SK-N-SH (cell line): Measurements from ENCODE around the gene PRMT6.

Experiments
- CHD2 ChIP-seq: fragments of 150-350 bp; IDR thresholded peaks from 2 replicates; pipeline ENCODE4 v1.6.1; 2018; ENCODE audit warnings: low read length; ENCODE audit not compliant: partially characterized antibody
- CTCF ChIP-seq: fragments of 200-600 bp; sonication (generic); IDR thresholded peaks from 2 replicates; pipeline ENCODE4 v1.6.1; 2017; ENCODE audit warnings: antibody characterized with exemption, mild to moderate bottlenecking, moderate library complexity
- ELF1 ChIP-seq: IDR thresholded peaks from 2 replicates; pipeline ENCODE4 v1.4.0; 2012
- GABPA ChIP-seq: IDR thresholded peaks from 2 replicates; pipeline ENCODE4 v1.4.0; 2012; ENCODE audit warnings: low read depth, mild to moderate bottlenecking
- GATA2 ChIP-seq: sonication (generic); formaldehyde crosslinking; IDR thresholded peaks from 2 replicates; pipeline ENCODE4 v1.5.0; 2020; ENCODE audit warnings: mild to moderate bottlenecking, missing genetic modification reagents
- MXI1 ChIP-seq: IDR thresholded peaks from 2 replicates; pipeline ENCODE4 v1.6.1; 2012; ENCODE audit warnings: mild to moderate bottlenecking, low read depth, low read length, improper control_type of control experiment
- POLR2AphosphoS5 ChIP-seq: IDR thresholded peaks from 2 replicates; pipeline ENCODE4 v1.6.1; 2012; ENCODE audit warnings: low read depth, low read length
- REST ChIP-seq: IDR thresholded peaks from 2 replicates; pipeline ENCODE4 v1.6.1; 2012; ENCODE audit warnings: mild to moderate bottlenecking, low read depth, low read length, moderate library complexity
- RFX5 ChIP-seq: IDR thresholded peaks from 2 replicates; pipeline ENCODE4 v1.6.1; 2012; ENCODE audit warnings: mild to moderate bottlenecking, improper control_type of control experiment, low read length
- SIN3A ChIP-seq: IDR thresholded peaks from 2 replicates; pipeline ENCODE4 v1.6.1; 2012; ENCODE audit warnings: low read depth, mild to moderate bottlenecking, low read length, moderate library complexity, borderline replicate concordance
- TAF1 ChIP-seq: IDR thresholded peaks from 2 replicates; pipeline ENCODE4 v1.6.1; 2012; ENCODE audit warnings: low read depth, mild to moderate bottlenecking, low read length, moderate library complexity, borderline replicate concordance
- USF2 ChIP-seq: fragments of 150-350 bp; IDR thresholded peaks from 2 replicates; pipeline ENCODE4 v1.6.1; 2017; ENCODE audit warnings: antibody characterized with exemption, low read length, low read depth, borderline replicate concordance
- YY1 ChIP-seq: IDR thresholded peaks from 2 replicates; pipeline ENCODE4 v1.4.0; 2012; ENCODE audit warnings: low read depth, mild to moderate bottlenecking

GRCh38 chr1:107095647-107096046 is 39.2 kb downstream of the PRMT6 start:
- TF ChIP-seq CTCF (no peak), RFX5 (no peak), GATA2 (CRISPR knock-in tag) (no peak), SIN3A (no peak), POLR2AphosphoS5 (no peak), GABPA (no peak), YY1 (no peak), MXI1 (no peak), ELF1 (no peak), TAF1 (no peak), USF2 (no peak), REST (no peak), CHD2 (no peak)
